Measurements from ENCODE around the gene CEP112.

Gene CEP112

DNA sequence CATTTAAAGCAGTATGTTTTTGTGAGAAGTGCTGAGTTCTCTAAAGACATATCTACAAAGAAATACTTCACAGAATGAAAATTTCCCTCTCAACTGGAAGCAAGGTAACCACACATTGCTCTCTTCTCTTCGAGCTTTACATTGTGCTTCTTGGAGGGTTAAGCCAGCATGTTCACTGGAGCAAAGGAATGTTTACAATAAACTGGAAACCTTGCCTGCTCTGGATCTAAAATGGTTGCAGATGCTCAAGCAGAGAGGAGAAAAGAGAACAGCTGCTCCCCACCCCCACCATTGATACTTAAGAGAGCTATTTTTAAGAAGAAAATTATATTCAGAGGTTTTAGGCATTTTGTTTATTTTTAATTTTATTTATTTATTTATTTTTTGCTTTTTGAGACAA, 213.1 kb downstream of the CEP112 start:
- peaks cover 2% of the 10 kb centered on the region for H3K4me1 ChIP-seq (ENCODE audit: control insufficient read depth, insufficient read depth, low read length)

DNA sequence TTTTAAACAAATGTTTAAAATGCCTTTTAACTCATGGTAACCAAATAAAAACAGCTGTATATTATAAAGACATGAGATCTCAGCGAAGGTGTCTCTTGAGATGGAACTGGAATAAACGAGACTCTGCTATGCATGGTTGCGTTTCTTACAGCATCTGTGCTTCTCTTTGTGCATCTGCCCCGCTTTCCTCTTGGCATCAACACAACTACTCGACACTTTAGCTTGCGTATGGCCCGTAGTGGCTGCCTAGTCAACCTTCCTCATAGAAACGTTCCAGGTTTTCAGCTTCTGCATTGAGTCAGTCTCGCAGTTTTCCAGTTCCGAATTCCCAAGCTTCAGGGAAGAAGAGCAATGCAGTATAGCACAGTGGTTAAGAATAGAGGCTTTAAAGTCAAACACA, 214.9 kb downstream of the CEP112 start:
- no peak overlapping the region for H3K9ac ChIP-seq (ENCODE audit: low read depth, low read length)
- H3K4me2 ChIP-seq (ENCODE audit: low read length): no peak overlapping the region
- H3K36me3 ChIP-seq (ENCODE audit: insufficient read depth, low read length): no peaks in the 10 kb centered on the region
- no peak overlapping the region for H3K4me3 ChIP-seq (ENCODE audit: low read length)
- H3K4me1 ChIP-seq (ENCODE audit: control insufficient read depth, insufficient read depth, low read length): no peaks in the 10 kb centered on the region
- no peaks in the 10 kb centered on the region for H3K9me3 ChIP-seq (replicated peaks; ENCODE audit: low read length)
- H3K27me3 ChIP-seq (ENCODE audit: control insufficient read depth, insufficient read depth, low read length): no peaks in the 10 kb centered on the region

More for the DNA sequence above, 213.1 kb downstream of the CEP112 start:
- no peak overlapping the region for H3K4me3 ChIP-seq (ENCODE audit: low read length)
- no peak overlapping the region for H3K4me2 ChIP-seq (ENCODE audit: low read length)
- H3K9ac ChIP-seq (ENCODE audit: low read depth, low read length): no peak overlapping the region
- no peaks in the 10 kb centered on the region for H3K27me3 ChIP-seq (ENCODE audit: control insufficient read depth, insufficient read depth, low read length)
- H3K36me3 ChIP-seq (ENCODE audit: insufficient read depth, low read length): peaks cover 4% of the 10 kb centered on the region
- H3K9me3 ChIP-seq (replicated peaks; ENCODE audit: low read length): no peaks in the 10 kb centered on the region

DNA sequence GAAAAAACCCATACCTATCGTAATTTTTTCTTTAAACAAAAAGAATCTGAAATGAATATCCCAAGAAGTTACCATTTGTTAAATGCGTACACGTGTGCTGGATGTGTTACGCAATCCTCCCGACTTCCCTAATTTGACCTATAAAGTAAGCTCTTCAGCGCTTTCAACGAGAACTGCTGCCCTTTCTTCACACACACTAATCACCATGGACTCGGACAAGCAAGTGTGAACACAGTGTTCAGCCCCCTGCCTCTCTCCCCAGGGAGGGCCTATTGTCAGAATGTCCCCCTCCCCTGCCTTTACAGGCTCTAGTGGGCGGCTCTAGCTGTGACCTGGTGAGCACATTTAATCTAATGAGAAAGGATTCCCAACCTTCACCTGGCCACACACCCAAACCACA, 216.1 kb downstream of the CEP112 start:
- H3K4me2 ChIP-seq (ENCODE audit: low read length): no peak overlapping the region
- H3K9me3 ChIP-seq (replicated peaks; ENCODE audit: low read length): no peaks in the 10 kb centered on the region
- no peaks in the 10 kb centered on the region for H3K36me3 ChIP-seq (ENCODE audit: insufficient read depth, low read length)
- no peak overlapping the region for H3K9ac ChIP-seq (ENCODE audit: low read depth, low read length)
- no peaks in the 10 kb centered on the region for H3K4me1 ChIP-seq (ENCODE audit: control insufficient read depth, insufficient read depth, low read length)
- no peaks in the 10 kb centered on the region for H3K27me3 ChIP-seq (ENCODE audit: control insufficient read depth, insufficient read depth, low read length)
- H3K4me3 ChIP-seq (ENCODE audit: low read length): no peak overlapping the region

DNA sequence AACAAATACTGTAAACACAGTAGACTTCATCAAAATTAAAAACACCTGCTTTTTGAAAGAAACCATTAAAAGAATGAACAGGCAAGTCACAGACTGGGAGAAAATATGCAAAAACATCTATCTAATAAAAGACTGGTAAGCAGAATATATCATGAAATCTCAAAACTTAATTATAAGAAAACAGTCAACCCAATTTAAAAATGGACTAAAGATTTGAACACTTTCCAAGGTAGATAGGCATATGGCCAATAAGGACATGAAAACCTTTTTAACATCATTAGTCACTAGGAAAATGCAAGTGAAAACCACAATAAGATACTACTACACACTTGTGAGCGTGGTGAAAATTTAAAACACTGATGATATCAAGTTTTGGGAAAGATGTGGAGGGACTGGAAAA, 218.7 kb downstream of the CEP112 start:
- H3K4me1 ChIP-seq (ENCODE audit: control insufficient read depth, insufficient read depth, low read length): no peaks in the 10 kb centered on the region
- H3K9ac ChIP-seq (ENCODE audit: low read depth, low read length): no peak overlapping the region
- no peaks in the 10 kb centered on the region for H3K9me3 ChIP-seq (replicated peaks; ENCODE audit: low read length)
- H3K27me3 ChIP-seq (ENCODE audit: control insufficient read depth, insufficient read depth, low read length): no peaks in the 10 kb centered on the region
- no peak overlapping the region for H3K4me3 ChIP-seq (ENCODE audit: low read length)
- no peaks in the 10 kb centered on the region for H3K36me3 ChIP-seq (ENCODE audit: insufficient read depth, low read length)
- H3K4me2 ChIP-seq (ENCODE audit: low read length): no peak overlapping the region

DNA sequence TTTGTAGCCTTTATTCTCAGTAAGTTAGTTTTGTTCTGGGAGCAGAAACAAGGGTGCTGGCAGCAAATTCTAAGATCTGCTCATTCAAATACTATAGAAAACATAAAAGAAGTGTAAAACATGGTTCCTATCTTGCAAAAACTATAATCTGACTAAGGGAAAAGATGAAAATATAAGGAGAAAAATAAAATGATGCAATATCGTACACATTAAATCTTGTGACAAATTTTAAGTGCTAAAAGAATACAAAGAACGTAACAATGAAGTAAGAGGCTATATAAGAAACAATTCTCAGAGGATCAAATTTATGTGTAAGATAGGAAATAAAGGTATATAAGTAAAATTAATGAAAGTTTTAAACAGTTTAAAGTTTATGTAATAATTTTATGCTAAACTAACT, 224.6 kb downstream of the CEP112 start:
- H3K9me3 ChIP-seq (replicated peaks; ENCODE audit: low read length): no peaks in the 10 kb centered on the region
- no peaks in the 10 kb centered on the region for H3K27me3 ChIP-seq (ENCODE audit: control insufficient read depth, insufficient read depth, low read length)
- H3K4me3 ChIP-seq (ENCODE audit: low read length): no peak overlapping the region
- no peak overlapping the region for H3K4me2 ChIP-seq (ENCODE audit: low read length)
- H3K36me3 ChIP-seq (ENCODE audit: insufficient read depth, low read length): no peaks in the 10 kb centered on the region
- H3K9ac ChIP-seq (ENCODE audit: low read depth, low read length): no peak overlapping the region
- no peaks in the 10 kb centered on the region for H3K4me1 ChIP-seq (ENCODE audit: control insufficient read depth, insufficient read depth, low read length)

DNA sequence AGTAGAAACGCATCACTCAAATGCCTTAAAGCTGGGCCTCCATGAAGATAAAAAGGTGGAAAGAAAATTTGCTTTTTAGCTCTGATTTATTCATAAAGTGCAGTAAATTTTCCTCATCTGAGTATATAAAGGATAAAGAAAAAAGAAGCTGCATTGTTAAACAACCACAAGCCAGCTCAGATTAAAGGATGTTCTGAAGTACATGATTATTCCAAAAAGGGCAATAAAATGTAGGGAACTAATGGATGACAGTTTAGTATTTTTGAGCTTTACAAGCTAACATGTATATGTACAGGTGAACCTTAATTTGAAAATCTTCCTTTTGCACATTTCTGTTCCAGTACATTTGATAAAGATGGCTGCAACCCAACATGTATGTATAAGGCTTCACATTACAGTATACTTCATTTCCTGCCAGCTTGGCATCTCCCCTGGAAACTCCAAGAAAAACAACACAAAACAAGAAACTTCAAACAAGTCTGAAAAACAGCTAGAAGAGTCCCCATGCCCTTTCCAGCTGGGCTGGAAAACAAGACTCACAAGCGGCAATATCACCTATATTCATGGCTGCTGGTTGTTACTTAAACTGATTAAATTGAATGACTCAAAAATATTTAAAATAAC, 225.7 kb downstream of the CEP112 start:
- Histone ChIP-seq H3K36me3 (ENCODE audit: insufficient read depth, low read length) (no peaks in the 10 kb centered on the region), H3K4me1 (ENCODE audit: control insufficient read depth, insufficient read depth, low read length) (no peaks in the 10 kb centered on the region), H3K4me2 (ENCODE audit: low read length) (no peak overlapping the region), H3K9ac (ENCODE audit: low read depth, low read length) (no peak overlapping the region), H3K27me3 (ENCODE audit: control insufficient read depth, insufficient read depth, low read length) (no peaks in the 10 kb centered on the region), H3K4me3 (ENCODE audit: low read length) (no peak overlapping the region), H3K9me3 (replicated peaks; ENCODE audit: low read length) (no peaks in the 10 kb centered on the region)

DNA sequence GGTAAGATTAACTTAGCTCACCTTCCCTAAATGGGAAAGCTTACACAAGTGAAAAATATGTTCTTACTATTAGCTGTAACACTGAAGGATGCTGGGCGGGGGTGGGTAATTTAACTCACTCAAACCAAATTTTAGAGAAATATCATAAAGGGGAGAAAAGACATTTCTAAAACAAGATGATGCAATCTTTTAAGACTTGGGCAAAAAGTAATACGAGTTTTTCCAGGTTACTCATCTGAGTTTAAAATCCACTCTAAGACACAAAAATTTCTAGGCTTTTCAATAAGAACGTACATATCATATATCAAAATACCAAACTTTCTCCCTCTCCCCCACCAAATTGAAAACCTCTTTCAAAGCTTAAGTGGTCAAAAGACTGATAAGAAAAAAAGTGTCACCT, 228.8 kb downstream of the CEP112 start:
- Histone ChIP-seq H3K27me3 (ENCODE audit: control insufficient read depth, insufficient read depth, low read length) (no peaks in the 10 kb centered on the region), H3K9ac (ENCODE audit: low read depth, low read length) (no peak overlapping the region), H3K4me1 (ENCODE audit: control insufficient read depth, insufficient read depth, low read length) (no peaks in the 10 kb centered on the region), H3K4me2 (ENCODE audit: low read length) (no peak overlapping the region), H3K9me3 (replicated peaks; ENCODE audit: low read length) (no peaks in the 10 kb centered on the region), H3K4me3 (ENCODE audit: low read length) (no peak overlapping the region), H3K36me3 (ENCODE audit: insufficient read depth, low read length) (peaks cover 12% of the 10 kb centered on the region)

DNA sequence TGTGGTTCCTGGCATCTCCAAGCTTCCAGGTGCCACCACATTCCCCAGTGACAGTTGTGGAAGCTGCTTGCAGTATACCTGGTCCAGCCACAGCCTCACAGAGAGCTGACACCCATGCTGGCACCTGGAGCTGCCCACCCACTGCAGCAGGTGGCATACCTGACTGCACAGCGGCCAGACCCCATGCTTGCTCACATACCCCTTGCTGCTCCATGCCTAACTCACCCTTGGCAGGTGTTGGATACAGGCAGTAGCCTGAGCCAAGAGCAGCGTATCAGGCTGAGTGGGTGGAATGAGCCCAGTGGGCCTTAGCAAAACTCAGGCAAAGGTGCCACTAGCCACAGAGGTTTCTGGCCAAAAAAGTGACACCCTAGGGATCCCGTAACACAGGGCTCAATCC, 232.3 kb downstream of the CEP112 start:
- Histone ChIP-seq H3K9me3 (replicated peaks; ENCODE audit: low read length) (no peaks in the 10 kb centered on the region), H3K27me3 (ENCODE audit: control insufficient read depth, insufficient read depth, low read length) (no peaks in the 10 kb centered on the region), H3K4me1 (ENCODE audit: control insufficient read depth, insufficient read depth, low read length) (no peaks in the 10 kb centered on the region), H3K4me2 (ENCODE audit: low read length) (no peak overlapping the region), H3K9ac (ENCODE audit: low read depth, low read length) (no peak overlapping the region), H3K4me3 (ENCODE audit: low read length) (no peak overlapping the region), H3K36me3 (ENCODE audit: insufficient read depth, low read length) (peaks cover 12% of the 10 kb centered on the region)

DNA sequence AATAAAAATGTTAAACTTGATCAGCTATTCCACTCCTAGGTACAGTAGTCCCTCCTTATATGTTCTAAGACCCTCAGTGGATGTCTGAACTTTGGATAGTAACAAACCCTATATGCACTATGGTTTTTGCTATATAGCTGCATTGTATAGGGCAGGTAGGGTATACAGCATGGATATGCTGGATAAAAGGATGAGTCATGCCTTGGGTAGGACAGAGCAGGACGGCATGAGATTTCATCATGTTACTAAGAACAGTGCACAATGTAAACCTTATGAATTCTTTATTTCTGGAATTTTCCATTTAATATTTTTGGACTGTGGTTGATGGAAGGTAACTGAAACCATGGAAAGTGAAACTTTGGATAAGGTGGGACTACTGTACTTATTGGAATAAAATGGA, 235.1 kb downstream of the CEP112 start:
- no peaks in the 10 kb centered on the region for H3K4me1 ChIP-seq (ENCODE audit: control insufficient read depth, insufficient read depth, low read length)
- no peaks in the 10 kb centered on the region for H3K27me3 ChIP-seq (ENCODE audit: control insufficient read depth, insufficient read depth, low read length)
- H3K9me3 ChIP-seq (replicated peaks; ENCODE audit: low read length): no peaks in the 10 kb centered on the region
- peaks cover 16% of the 10 kb centered on the region for H3K36me3 ChIP-seq (ENCODE audit: insufficient read depth, low read length)
- H3K9ac ChIP-seq (ENCODE audit: low read depth, low read length): no peak overlapping the region
- no peak overlapping the region for H3K4me2 ChIP-seq (ENCODE audit: low read length)
- no peak overlapping the region for H3K4me3 ChIP-seq (ENCODE audit: low read length)

DNA sequence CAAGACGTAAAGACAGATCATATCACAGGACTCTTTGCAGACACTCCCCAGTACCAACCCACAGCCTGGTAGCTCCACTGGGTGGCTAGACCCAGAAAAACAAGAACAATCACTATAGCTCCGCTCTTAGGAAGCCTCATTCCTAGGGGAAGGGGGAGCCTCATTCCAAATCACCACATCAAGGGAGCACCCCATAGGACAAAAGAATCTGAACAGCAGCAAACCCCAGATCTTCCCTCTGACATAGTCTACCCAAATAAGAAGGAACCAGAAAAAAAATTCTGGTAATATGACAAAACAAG, 237.8 kb downstream of the CEP112 start:
- Histone ChIP-seq H3K4me3 (ENCODE audit: low read length) (no peak overlapping the region), H3K4me1 (ENCODE audit: control insufficient read depth, insufficient read depth, low read length) (no peaks in the 10 kb centered on the region), H3K9ac (ENCODE audit: low read depth, low read length) (no peak overlapping the region), H3K4me2 (ENCODE audit: low read length) (no peak overlapping the region), H3K9me3 (replicated peaks; ENCODE audit: low read length) (no peaks in the 10 kb centered on the region), H3K36me3 (ENCODE audit: insufficient read depth, low read length) (peaks cover 14% of the 10 kb centered on the region), H3K27me3 (ENCODE audit: control insufficient read depth, insufficient read depth, low read length) (no peaks in the 10 kb centered on the region)

DNA sequence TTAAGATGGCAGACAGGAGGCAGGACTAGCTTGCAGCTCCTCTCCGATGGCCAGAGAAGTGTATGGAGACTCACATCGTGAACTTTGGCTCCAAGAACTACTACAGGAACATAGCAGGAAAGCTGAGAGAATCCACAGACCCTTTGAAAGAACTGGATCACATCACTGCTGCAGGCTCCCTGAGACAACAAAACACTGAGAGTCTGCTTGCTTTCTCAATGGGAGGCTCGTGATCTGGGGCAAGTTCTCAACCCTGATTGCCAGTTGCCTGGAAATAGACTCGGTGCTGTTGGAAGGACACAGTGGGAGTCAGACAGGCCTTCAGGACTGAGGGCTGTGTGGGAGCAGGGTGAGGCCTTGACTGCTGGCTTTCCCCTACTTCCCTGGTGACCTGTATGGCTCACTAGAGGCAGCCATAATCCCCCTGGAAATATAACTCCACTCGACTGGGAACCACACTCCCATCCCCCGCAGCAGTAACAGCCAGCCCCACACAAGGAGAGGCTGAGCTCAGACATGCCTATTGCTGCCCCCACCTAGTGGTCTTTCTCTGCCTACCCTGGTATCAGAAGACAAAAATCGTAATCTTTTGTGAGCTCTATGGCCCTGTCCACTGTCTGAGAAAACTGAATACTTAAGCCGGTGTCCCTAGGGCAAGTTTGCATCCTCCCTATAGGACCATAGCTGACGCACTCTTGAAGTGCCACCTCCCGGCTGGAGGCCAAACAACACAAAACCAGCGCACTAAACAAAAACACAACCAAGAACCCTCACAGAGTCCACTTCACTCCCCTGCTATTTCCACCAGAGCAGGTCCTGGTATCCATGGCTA, 238.4 kb downstream of the CEP112 start:
- H3K4me1 ChIP-seq (ENCODE audit: control insufficient read depth, insufficient read depth, low read length): no peaks in the 10 kb centered on the region
- no peak overlapping the region for H3K9ac ChIP-seq (ENCODE audit: low read depth, low read length)
- peaks cover 8% of the 10 kb centered on the region for H3K36me3 ChIP-seq (ENCODE audit: insufficient read depth, low read length)
- no peak overlapping the region for H3K4me2 ChIP-seq (ENCODE audit: low read length)
- no peaks in the 10 kb centered on the region for H3K9me3 ChIP-seq (replicated peaks; ENCODE audit: low read length)
- H3K27me3 ChIP-seq (ENCODE audit: control insufficient read depth, insufficient read depth, low read length): no peaks in the 10 kb centered on the region
- no peak overlapping the region for H3K4me3 ChIP-seq (ENCODE audit: low read length)

DNA sequence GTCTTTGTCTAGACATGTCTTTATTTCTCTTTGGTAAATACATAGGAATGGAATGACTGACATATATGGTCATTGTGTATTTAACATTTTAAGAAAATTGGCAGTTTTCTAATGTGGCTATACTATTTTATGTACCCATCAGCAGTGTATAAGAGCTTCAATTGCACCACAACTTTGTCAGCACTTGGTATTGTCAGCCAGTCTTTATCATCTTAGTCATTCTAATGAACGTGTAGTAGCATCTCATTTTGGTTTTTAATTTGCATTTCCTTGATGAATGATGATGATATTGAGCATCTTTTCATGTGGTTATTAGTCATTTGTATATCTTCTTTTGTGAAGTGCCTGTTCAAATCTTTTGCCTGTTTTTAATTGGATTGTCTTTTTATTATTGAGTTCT, 239.3 kb downstream of the CEP112 start:
- Histone ChIP-seq H3K9ac (ENCODE audit: low read depth, low read length) (no peak overlapping the region), H3K4me1 (ENCODE audit: control insufficient read depth, insufficient read depth, low read length) (no peaks in the 10 kb centered on the region)

More for the DNA sequence above, 239.3 kb downstream of the CEP112 start:
- Histone ChIP-seq H3K36me3 (ENCODE audit: insufficient read depth, low read length) (peaks cover 4% of the 10 kb centered on the region), H3K4me3 (ENCODE audit: low read length) (no peak overlapping the region), H3K27me3 (ENCODE audit: control insufficient read depth, insufficient read depth, low read length) (no peaks in the 10 kb centered on the region), H3K9me3 (replicated peaks; ENCODE audit: low read length) (no peaks in the 10 kb centered on the region), H3K4me2 (ENCODE audit: low read length) (no peak overlapping the region)
